Fibroblast of lung (primary cell): ENCODE results near the gene ZNF436. TPM values are rescaled to one million over a fixed set of nuclear protein-coding genes. Genes with fewer than 3 reads are reported as not detected.

ENCODE experiments used
- DNase-seq, 2 donors: peaks; one replicate each; pipeline versions ENCODE4 v3.0.0 to v3.0.0-alpha.2; 2010; ENCODE audit warnings: low read depth in 2 of 2
- H2AFZ ChIP-seq: 2 replicates; pipeline ENCODE4 v1.5.1; 2012; ENCODE audit warnings: low read length, control low read depth, inconsistent platforms
- H3K27ac ChIP-seq: 2 replicates; pipeline ENCODE4 v1.5.1; 2011; ENCODE audit warnings: low read length, control low read depth; ENCODE audit not compliant: insufficient read depth
- H3K27me3 ChIP-seq: 2 replicates; pipeline ENCODE4 v1.5.1; 2011; ENCODE audit warnings: mild to moderate bottlenecking, low read length; ENCODE audit not compliant: control insufficient read depth, insufficient read depth
- H3K36me3 ChIP-seq: 2 replicates; pipeline ENCODE4 v1.5.1; 2011; ENCODE audit warnings: low read length; ENCODE audit not compliant: control insufficient read depth, insufficient read depth
- H3K4me1 ChIP-seq: 2 replicates; pipeline ENCODE4 v1.5.1; 2011; ENCODE audit warnings: low read length; ENCODE audit not compliant: control insufficient read depth, insufficient read depth; ENCODE audit errors: extremely low read depth
- H3K4me2 ChIP-seq: 2 replicates; pipeline ENCODE4 v1.5.1; 2011; ENCODE audit warnings: low read length, control low read depth; ENCODE audit not compliant: insufficient read depth; ENCODE audit errors: extremely low read depth
- H3K4me3 ChIP-seq, 4 experiments: fragments of 200-600 bp in 1 of 4; sonication (generic) in 1 of 4; replicated peaks in 1 of 4; 2 replicates each; pipeline ENCODE4 v1.5.1; 2011 to 2016; ENCODE audit warnings: low read length in 4 of 4, low read depth in 3 of 4, mild to moderate bottlenecking in 3 of 4, control low read depth in 2 of 4, inconsistent platforms in 1 of 4, mixed read lengths in 1 of 4; ENCODE audit not compliant: insufficient read depth in 1 of 4; ENCODE audit errors: control extremely low read depth in 1 of 4
- H3K79me2 ChIP-seq: 2 replicates; pipeline ENCODE4 v1.5.1; 2012; ENCODE audit warnings: mild to moderate bottlenecking, low read length, inconsistent platforms; ENCODE audit not compliant: control insufficient read depth, insufficient read depth
- H3K9ac ChIP-seq: 2 replicates; pipeline ENCODE4 v1.5.1; 2011; ENCODE audit warnings: mild to moderate bottlenecking, low read length, control low read depth; ENCODE audit not compliant: insufficient read depth
- H3K9me3 ChIP-seq: 2 replicates; pipeline ENCODE4 v1.5.1; 2012; ENCODE audit warnings: low read depth, low read length; ENCODE audit not compliant: control insufficient read depth, insufficient read depth
- H4K20me1 ChIP-seq: 2 replicates; pipeline ENCODE4 v1.5.1; 2011; ENCODE audit warnings: low read length; ENCODE audit not compliant: control insufficient read depth, insufficient read depth; ENCODE audit errors: extremely low read depth
- CTCF ChIP-seq, 2 donors: IDR thresholded peaks in 1 of 2; conservative IDR thresholded peaks in 1 of 2; 1 replicate in 1 of 2; 2 replicates in 1 of 2; pipeline ENCODE4 v1.5.1; 2011 to 2012; ENCODE audit warnings: low read length in 2 of 2, control low read depth in 1 of 2, inconsistent platforms in 1 of 2, low read depth in 1 of 2, mild to moderate bottlenecking in 1 of 2
- EZH2 ChIP-seq: IDR thresholded peaks from 2 replicates; pipeline ENCODE4 v1.5.1; 2012; ENCODE audit warnings: low read length, control low read depth, mild to moderate bottlenecking; ENCODE audit errors: missing control alignments
- polyA minus RNA-seq: library from RNA; depleted of rRNA, polyadenylated mRNA; stranded (reverse); fragments of >200 nt; gene quantifications from 2 replicates; pipeline ENCODE4 v1.2.3, GENCODE V29; 2011; ENCODE audit warnings: low replicate concordance
- polyA plus RNA-seq, 2 donors: library from polyadenylated mRNA; depleted of rRNA in 1 of 2; stranded (reverse) in 1 of 2; unstranded in 1 of 2; fragments of >200 nt; gene quantifications; 2 replicates each; pipeline ENCODE4 v1.2.1, GENCODE V29; 2011 to 2012; ENCODE audit warnings: missing spikeins in 1 of 2
- total RNA-seq: library from RNA; depleted of rRNA; stranded (reverse); fragments of >200 nt; gene quantifications from 2 replicates; pipeline ENCODE4 v1.2.1, GENCODE V29; 2014

ZNF436 gene
- total RNA-seq, result 31.5 and 32.6 TPM in 2 replicates
- polyA plus RNA-seq, result 10.7 and 11.9 TPM in 2 replicates
- polyA plus RNA-seq (2012), result 8.1 and 8.7 TPM in 2 replicates
- 5.2 and 5.3 TPM in 2 replicates for polyA minus RNA-seq

- H3K4me2 ChIP-seq, result peak within 1 kb of the TSS; percentile 100
- DNase-seq, result peak; percentile 87 to 91
- H3K27ac ChIP-seq, result peak within 1 kb of the TSS; percentile 96
- H3K4me1 ChIP-seq, result peaks cover 10% of the 10 kb centered on the region
- no peaks in the 10 kb centered on the region for H3K27me3 ChIP-seq
- peaks cover 3% of the 10 kb centered on the region for H3K36me3 ChIP-seq
- peak within 1 kb of the TSS; percentile 90 to 100 (median 96) for H3K4me3 ChIP-seq
- no peak for TF ChIP-seq CTCF (conservative IDR thresholded peaks at IDR 0.05 in 1 of 2, IDR thresholded peaks at IDR 0.05 in 1 of 2; ENCODE audit: low read depth in 1 of 2, low read length in 2 of 2)
- TF ChIP-seq EZH2, result no peak
- H3K79me2 ChIP-seq, result peaks cover 20% of the 10 kb centered on the region
- H4K20me1 ChIP-seq, result no peaks in the 10 kb centered on the region
- H3K9ac ChIP-seq, result peak within 1 kb of the TSS; percentile 82
- H2AFZ ChIP-seq, result peak within 1 kb of the TSS; percentile 99
- no peaks in the 10 kb centered on the region for H3K9me3 ChIP-seq
These were observed at the start of gene ZNF436 for GRCh38 chr1:23369335-23370013. TSS of gene ZNF436 (minus strand) at chr1:23369836. CDS start at chr1:23368005, 1,831 bp downstream.

- H3K4me3 ChIP-seq, result no peak overlapping the region
- H2AFZ ChIP-seq, result no peak overlapping the region
- no peaks in the 10 kb centered on the region for H3K79me2 ChIP-seq
- H3K9me3 ChIP-seq, result no peaks in the 10 kb centered on the region
- TF ChIP-seq CTCF (conservative IDR thresholded peaks at IDR 0.05 in 1 of 2, IDR thresholded peaks at IDR 0.05 in 1 of 2; ENCODE audit: low read depth in 1 of 2, low read length in 2 of 2) (no peak), EZH2 (no peak)
- no peaks in the 10 kb centered on the region for H4K20me1 ChIP-seq
- no peak overlapping the region for H3K9ac ChIP-seq
- no peaks in the 10 kb centered on the region for H3K27me3 ChIP-seq
- H3K27ac ChIP-seq, result no peak overlapping the region
- no peaks in the 10 kb centered on the region for H3K36me3 ChIP-seq
- peaks cover 11% of the 10 kb centered on the region for H3K4me1 ChIP-seq
- no peak overlapping the region for H3K4me2 ChIP-seq
- DNase-seq, result no peak
These were observed 49.5 kb upstream of the ZNF436 start for GRCh38 chr1:23419180-23419579.

GRCh38 chr1:23417570-23417969 lies 47.9 kb upstream of the ZNF436 start:
- H3K27ac ChIP-seq, result no peak overlapping the region
- no peaks in the 10 kb centered on the region for H4K20me1 ChIP-seq
- no peaks in the 10 kb centered on the region for H3K9me3 ChIP-seq
- no peak overlapping the region for H3K4me2 ChIP-seq
- no peak for DNase-seq
- no peaks in the 10 kb centered on the region for H3K27me3 ChIP-seq
- H3K79me2 ChIP-seq, result no peaks in the 10 kb centered on the region
- no peak overlapping the region for H3K4me3 ChIP-seq
- H2AFZ ChIP-seq, result no peak overlapping the region
- H3K36me3 ChIP-seq, result no peaks in the 10 kb centered on the region
- H3K9ac ChIP-seq, result no peak overlapping the region
- TF ChIP-seq EZH2 (no peak), CTCF (conservative IDR thresholded peaks at IDR 0.05 in 1 of 2, IDR thresholded peaks at IDR 0.05 in 1 of 2; ENCODE audit: low read depth in 1 of 2, low read length in 2 of 2) (no peak)
- H3K4me1 ChIP-seq, result peaks cover 11% of the 10 kb centered on the region
